Measurements from ENCODE around the gene RNLS. TPM values are rescaled to one million over a fixed set of nuclear protein-coding genes. Genes with fewer than 3 reads are reported as not detected.

RNLS gene
- total RNA-seq, 2 donors from 2014 or later = 21.7 to 31.8 TPM

DNA sequence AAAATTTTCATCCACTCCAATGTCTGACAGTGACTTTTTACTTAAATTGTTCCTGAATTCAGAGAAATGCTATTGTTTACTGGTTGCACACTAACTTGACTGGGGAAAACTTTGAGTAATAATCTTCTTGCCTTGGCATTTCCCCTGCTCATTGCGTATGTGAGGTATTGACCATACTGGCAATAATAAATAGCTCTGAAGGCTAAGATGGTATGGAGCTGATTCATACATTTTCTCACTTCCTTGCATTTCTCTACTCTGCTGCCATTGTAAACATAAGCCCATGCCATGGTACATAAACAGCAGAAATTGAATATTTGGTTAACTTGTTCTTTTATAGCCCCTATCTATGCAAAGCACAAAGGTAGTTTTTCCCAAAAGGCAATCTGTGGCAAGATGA, 290.0 kb downstream of the RNLS start:
- TF ChIP-seq POLR2AphosphoS5 (IDR thresholded peaks at IDR 0.05) (no peak), POLR2A (IDR thresholded peaks at IDR 0.05) (no peak)
- TF ChIP-seq, protein P1, sequence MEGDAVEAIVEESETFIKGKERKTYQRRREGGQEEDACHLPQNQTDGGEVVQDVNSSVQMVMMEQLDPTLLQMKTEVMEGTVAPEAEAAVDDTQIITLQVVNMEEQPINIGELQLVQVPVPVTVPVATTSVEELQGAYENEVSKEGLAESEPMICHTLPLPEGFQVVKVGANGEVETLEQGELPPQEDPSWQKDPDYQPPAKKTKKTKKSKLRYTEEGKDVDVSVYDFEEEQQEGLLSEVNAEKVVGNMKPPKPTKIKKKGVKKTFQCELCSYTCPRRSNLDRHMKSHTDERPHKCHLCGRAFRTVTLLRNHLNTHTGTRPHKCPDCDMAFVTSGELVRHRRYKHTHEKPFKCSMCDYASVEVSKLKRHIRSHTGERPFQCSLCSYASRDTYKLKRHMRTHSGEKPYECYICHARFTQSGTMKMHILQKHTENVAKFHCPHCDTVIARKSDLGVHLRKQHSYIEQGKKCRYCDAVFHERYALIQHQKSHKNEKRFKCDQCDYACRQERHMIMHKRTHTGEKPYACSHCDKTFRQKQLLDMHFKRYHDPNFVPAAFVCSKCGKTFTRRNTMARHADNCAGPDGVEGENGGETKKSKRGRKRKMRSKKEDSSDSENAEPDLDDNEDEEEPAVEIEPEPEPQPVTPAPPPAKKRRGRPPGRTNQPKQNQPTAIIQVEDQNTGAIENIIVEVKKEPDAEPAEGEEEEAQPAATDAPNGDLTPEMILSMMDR (IDR thresholded peaks at IDR 0.05) = no peak
- 92% methylated on average over 1 of the region's 1 CpG for WGBS
- no peak overlapping the region for H3K27ac ChIP-seq
- H3K36me3 ChIP-seq = no peaks in the 10 kb centered on the region
- intact Hi-C loops (cut with DNase I) = no loop called here
- no peak overlapping the region for H3K4me3 ChIP-seq
- no peaks in the 10 kb centered on the region for H3K4me1 ChIP-seq (replicated peaks)
- H3K27me3 ChIP-seq (replicated peaks; ENCODE audit: insufficient read depth) = no peaks in the 10 kb centered on the region
- no peak for DNase-seq (ENCODE audit: low spot score)
- no peaks in the 10 kb centered on the region for H3K9me3 ChIP-seq

GRCh38 chr10:88292185-88292514, 291.0 kb downstream of the RNLS start:
- no peak overlapping the region for H3K27ac ChIP-seq
- TF ChIP-seq POLR2A (IDR thresholded peaks at IDR 0.05) (no peak), POLR2AphosphoS5 (IDR thresholded peaks at IDR 0.05) (no peak)
- TF ChIP-seq, protein P1 (IDR thresholded peaks at IDR 0.05) = no peak
- H3K36me3 ChIP-seq = no peaks in the 10 kb centered on the region
- DNase-seq (ENCODE audit: low spot score) = no peak
- intact Hi-C loops (cut with DNase I) = no loop called here
- H3K27me3 ChIP-seq (replicated peaks; ENCODE audit: insufficient read depth) = no peaks in the 10 kb centered on the region
- H3K4me3 ChIP-seq = no peak overlapping the region
- H3K9me3 ChIP-seq = no peaks in the 10 kb centered on the region
- H3K4me1 ChIP-seq (replicated peaks) = no peaks in the 10 kb centered on the region

DNA sequence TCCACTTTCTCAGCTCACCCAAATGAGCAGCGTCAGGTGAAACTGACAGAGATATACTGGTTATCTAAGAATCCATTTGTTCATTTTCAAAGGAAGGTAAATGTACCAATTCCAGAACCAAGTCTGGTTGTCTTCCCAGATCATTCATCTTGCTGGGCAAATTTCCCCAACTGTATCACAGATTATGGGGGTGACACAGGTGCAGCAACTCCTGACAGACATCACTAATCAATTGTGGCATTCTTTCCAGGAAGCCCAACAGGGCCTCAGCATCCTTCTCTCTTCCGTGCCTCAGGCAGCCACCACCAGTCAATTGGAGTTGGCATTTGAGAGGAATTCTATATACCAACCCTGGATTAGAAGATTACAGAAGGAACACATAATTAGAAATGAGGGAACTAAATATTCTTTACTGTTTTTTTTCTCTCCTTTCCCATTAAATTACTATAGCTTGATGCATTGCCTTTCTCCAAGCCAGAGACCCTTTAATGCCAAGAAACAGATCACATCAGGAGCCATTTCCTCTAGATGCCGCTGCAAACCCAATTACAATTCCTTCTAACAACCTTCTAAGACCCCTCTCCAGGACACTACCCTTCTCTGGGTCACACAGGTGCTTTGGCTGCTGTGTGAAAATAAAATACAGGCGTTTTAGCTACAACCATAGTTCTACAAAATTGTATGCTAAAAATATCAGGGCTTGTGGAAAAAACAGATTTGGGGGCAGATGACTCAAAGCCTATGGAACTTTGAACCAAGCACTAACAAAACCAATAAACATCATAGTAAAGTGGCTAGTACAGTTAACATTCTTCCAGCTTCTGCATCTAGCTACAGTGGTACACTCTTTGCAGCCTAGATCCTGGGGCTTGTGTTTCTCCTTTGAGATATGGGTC, 291.6 kb downstream of the RNLS start:
- Histone ChIP-seq H3K4me1 (replicated peaks) (no peaks in the 10 kb centered on the region), H3K36me3 (no peaks in the 10 kb centered on the region), H3K27me3 (replicated peaks; ENCODE audit: insufficient read depth) (no peaks in the 10 kb centered on the region), H3K9me3 (no peaks in the 10 kb centered on the region), H3K4me3 (no peak overlapping the region), H3K27ac (no peak overlapping the region)
- DNase-seq (ENCODE audit: low spot score) = no peak
- intact Hi-C loops (cut with DNase I) = no loop called here
- 92% methylated on average over 4 of the region's 4 CpGs for WGBS
- TF ChIP-seq, protein P1 (IDR thresholded peaks at IDR 0.05) = no peak
- TF ChIP-seq POLR2A (IDR thresholded peaks at IDR 0.05) = no peak
- no peak for TF ChIP-seq POLR2AphosphoS5 (IDR thresholded peaks at IDR 0.05)

- DNase-seq (ENCODE audit: low spot score) = no peak
- H3K27ac ChIP-seq = no peak overlapping the region
- intact Hi-C loops (cut with DNase I) = no loop called here
- no peaks in the 10 kb centered on the region for H3K4me1 ChIP-seq (replicated peaks)
- H3K27me3 ChIP-seq (replicated peaks; ENCODE audit: insufficient read depth) = no peaks in the 10 kb centered on the region
- no peak overlapping the region for H3K4me3 ChIP-seq
- no peaks in the 10 kb centered on the region for H3K9me3 ChIP-seq
- no peaks in the 10 kb centered on the region for H3K36me3 ChIP-seq
- TF ChIP-seq POLR2A (IDR thresholded peaks at IDR 0.05) (no peak), POLR2AphosphoS5 (IDR thresholded peaks at IDR 0.05) (no peak)
- TF ChIP-seq, protein P1 (IDR thresholded peaks at IDR 0.05) = no peak
These were observed 293.8 kb downstream of the RNLS start for GRCh38 chr10:88289342-88289741.
